ENCODE results near the gene HMGB2. TPM values are rescaled to one million over a fixed set of nuclear protein-coding genes. Genes with fewer than 3 reads are reported as not detected.

Gene HMGB2
- total RNA-seq, result 39.4 TPM
- long read RNA-seq, transcript HMGB2-201 (5 exons, 1,889 nt), result major isoform, 13 of 18 reads
- long read RNA-seq, partial matches to known transcripts, result 1 of 18 reads
- long read RNA-seq, other reads (novel, unspliced or antisense), result 2 of 18 reads

DNA sequence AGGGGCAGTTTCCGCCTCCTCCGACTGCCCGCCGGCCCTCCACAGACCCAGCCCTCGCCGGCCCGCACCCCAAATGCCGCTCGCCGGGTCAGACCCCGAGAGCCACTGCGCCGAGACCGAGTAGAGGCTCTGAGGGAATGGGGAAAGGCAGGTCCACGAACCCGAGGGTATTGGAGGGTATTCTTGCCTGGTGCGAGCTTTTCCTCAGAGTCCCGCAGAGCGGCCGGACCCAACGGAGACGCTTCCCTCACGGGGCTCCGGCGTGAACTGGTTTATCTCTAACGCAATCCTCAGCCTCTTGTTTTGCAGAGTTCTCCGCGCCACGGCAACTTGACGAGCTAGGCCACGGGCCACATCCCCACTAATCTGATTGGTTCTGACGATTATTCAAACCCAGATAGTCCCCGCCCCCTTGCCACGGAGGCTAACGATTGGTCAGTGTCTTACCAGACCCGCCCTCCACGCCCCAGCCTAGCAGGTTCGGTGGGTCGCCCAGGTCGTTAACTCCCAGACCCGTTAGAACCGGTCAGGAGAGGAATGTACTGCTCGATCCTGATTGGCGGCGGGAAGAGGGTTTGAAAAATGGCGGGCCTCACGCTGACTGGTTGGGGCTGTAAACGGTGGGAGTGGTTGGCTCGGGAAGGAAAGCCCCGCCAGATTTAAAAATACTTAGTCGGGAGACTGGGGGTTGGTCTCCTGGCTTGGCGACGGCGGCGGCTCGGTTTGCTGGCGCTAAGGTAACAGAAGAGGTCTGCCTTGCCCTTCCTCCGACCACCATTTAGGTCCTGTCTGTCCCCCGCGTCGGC, at the start of gene HMGB2:
Gene HMGB2, minus strand, starts transcription at position 274 of the 806 bp plus-strand sequence. CDS start 709 bp downstream, outside the sequence.
- TF ChIP-seq, protein P1, sequence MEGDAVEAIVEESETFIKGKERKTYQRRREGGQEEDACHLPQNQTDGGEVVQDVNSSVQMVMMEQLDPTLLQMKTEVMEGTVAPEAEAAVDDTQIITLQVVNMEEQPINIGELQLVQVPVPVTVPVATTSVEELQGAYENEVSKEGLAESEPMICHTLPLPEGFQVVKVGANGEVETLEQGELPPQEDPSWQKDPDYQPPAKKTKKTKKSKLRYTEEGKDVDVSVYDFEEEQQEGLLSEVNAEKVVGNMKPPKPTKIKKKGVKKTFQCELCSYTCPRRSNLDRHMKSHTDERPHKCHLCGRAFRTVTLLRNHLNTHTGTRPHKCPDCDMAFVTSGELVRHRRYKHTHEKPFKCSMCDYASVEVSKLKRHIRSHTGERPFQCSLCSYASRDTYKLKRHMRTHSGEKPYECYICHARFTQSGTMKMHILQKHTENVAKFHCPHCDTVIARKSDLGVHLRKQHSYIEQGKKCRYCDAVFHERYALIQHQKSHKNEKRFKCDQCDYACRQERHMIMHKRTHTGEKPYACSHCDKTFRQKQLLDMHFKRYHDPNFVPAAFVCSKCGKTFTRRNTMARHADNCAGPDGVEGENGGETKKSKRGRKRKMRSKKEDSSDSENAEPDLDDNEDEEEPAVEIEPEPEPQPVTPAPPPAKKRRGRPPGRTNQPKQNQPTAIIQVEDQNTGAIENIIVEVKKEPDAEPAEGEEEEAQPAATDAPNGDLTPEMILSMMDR (IDR thresholded peaks at IDR 0.05; ENCODE audit: borderline replicate concordance), result no peak
- H3K4me1 ChIP-seq, result peaks cover 48% of the 10 kb centered on the region
- peaks cover 31% of the 10 kb centered on the region for H3K36me3 ChIP-seq
- intact Hi-C loops (cut with micrococcal nuclease), result loop anchor here (5.0 kb wide), 1 partner anchor 38 kb away; the partner anchor contains the start of gene SAP30
- H3K9me3 ChIP-seq (replicated peaks), result no peaks in the 10 kb centered on the region
- H3K27me3 ChIP-seq (ENCODE audit: low read depth), result no peaks in the 10 kb centered on the region
- H3K27ac ChIP-seq (replicated peaks), result peak within 1 kb of the TSS; percentile 99
- peak; percentile 100 for DNase-seq
- H3K4me3 ChIP-seq, result peak within 1 kb of the TSS; percentile 94

DNA sequence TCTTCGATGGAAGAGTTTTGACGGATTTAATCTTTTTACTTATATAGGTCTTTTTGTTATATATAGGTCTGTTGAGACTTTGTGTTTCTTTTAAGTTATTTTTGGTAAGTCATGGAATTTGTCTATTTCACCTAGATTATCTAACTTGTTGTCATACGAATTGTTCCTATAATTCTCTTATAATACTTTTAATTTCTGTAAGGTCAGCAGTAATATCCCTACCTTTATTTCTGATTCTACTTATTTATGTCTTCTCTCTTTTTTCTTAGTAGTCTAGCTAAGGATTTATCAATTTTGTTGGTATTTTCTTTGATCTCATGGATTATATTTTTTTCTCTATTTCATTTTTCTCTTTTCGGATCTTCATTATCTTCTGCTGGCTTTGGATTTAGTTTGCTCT, 48.2 kb upstream of the HMGB2 start:
- no peaks in the 10 kb centered on the region for H3K27me3 ChIP-seq (ENCODE audit: low read depth)
- no peak overlapping the region for H3K27ac ChIP-seq (replicated peaks)
- H3K9me3 ChIP-seq (replicated peaks), result no peaks in the 10 kb centered on the region
- TF ChIP-seq, protein P1 (IDR thresholded peaks at IDR 0.05; ENCODE audit: borderline replicate concordance), result no peak
- H3K4me3 ChIP-seq, result no peak overlapping the region
- intact Hi-C loops (cut with micrococcal nuclease), result no loop called here
- H3K4me1 ChIP-seq, result no peaks in the 10 kb centered on the region
- DNase-seq, result no peak
- H3K36me3 ChIP-seq, result no peaks in the 10 kb centered on the region

DNA sequence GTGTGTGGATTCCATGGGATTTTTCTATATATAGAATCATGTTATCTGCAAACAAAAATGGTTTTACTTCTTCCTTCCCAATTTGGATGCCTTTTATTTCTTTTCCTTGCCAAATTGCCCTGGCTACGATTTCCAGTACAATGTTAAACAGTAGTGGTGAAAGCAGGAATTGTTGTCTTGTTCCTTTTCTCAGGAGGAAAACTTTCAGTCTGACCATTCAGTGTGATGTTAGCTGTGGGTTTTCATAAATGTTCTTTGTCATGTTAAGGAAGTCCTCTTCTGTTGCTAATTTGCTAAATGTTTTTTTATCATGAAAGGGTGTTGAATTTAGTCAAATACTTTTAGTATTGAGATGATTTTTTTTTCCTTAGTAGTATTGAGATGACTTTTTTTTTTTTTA, 47.5 kb upstream of the HMGB2 start:
- H3K36me3 ChIP-seq, result peaks cover 2% of the 10 kb centered on the region
- TF ChIP-seq, protein P1 (IDR thresholded peaks at IDR 0.05; ENCODE audit: borderline replicate concordance), result no peak
- intact Hi-C loops (cut with micrococcal nuclease), result no loop called here
- DNase-seq, result no peak
- H3K4me3 ChIP-seq, result no peak overlapping the region
- H3K4me1 ChIP-seq, result no peaks in the 10 kb centered on the region
- no peak overlapping the region for H3K27ac ChIP-seq (replicated peaks)
- no peaks in the 10 kb centered on the region for H3K9me3 ChIP-seq (replicated peaks)
- H3K27me3 ChIP-seq (ENCODE audit: low read depth), result no peaks in the 10 kb centered on the region

DNA sequence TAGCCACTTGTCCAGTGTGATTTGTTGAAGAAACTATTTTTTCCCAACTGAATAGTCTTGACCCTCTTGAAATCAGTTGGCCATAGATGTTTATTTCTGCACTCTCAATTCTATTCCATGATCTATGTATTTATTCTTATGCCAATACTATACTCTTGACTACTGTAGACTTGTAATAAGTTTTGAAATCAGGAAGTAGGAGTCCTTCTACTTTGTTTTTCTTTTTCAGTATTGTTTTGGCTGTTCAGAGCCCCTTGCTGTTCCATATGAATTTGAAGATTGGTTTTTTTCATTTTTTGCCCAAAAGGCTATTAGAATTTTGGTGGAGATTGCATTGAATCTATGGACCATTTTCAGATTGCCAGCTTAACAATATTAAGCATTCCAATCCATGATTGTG, 46.8 kb upstream of the HMGB2 start:
- Histone ChIP-seq H3K27me3 (ENCODE audit: low read depth) (no peaks in the 10 kb centered on the region), H3K4me1 (peaks cover 3% of the 10 kb centered on the region), H3K36me3 (peaks cover 8% of the 10 kb centered on the region), H3K4me3 (no peak overlapping the region), H3K27ac (replicated peaks) (no peak overlapping the region), H3K9me3 (replicated peaks) (no peaks in the 10 kb centered on the region)
- DNase-seq, result no peak
- intact Hi-C loops (cut with micrococcal nuclease), result no loop called here
- TF ChIP-seq, protein P1 (IDR thresholded peaks at IDR 0.05; ENCODE audit: borderline replicate concordance), result no peak

DNA sequence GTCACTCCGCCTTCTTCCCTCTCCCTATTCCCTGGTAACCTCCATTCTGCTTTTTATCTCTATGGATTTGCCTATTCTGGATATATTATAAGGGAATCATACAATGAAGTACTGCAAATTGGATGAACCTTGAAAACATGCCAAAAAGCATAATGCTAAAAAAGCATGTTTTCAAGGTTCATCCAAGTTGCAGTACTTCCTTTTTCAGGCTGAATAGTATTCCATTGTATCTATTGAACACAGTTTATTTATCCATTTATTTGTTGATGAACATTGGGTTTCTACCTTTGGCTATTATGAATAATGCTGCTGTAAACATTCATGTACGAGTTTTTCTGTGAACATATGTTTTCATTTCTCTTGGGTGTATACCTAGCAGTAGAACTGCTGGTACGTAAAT, 45.8 kb upstream of the HMGB2 start:
- no peak for DNase-seq
- TF ChIP-seq, protein P1 (IDR thresholded peaks at IDR 0.05; ENCODE audit: borderline replicate concordance), result no peak

More for the DNA sequence above, 45.8 kb upstream of the HMGB2 start:
- H3K4me1 ChIP-seq, result peaks cover 12% of the 10 kb centered on the region
- H3K4me3 ChIP-seq, result no peak overlapping the region
- no peaks in the 10 kb centered on the region for H3K27me3 ChIP-seq (ENCODE audit: low read depth)
- peaks cover 14% of the 10 kb centered on the region for H3K36me3 ChIP-seq
- H3K27ac ChIP-seq (replicated peaks), result no peak overlapping the region
- intact Hi-C loops (cut with micrococcal nuclease), result no loop called here
- no peaks in the 10 kb centered on the region for H3K9me3 ChIP-seq (replicated peaks)

Measured in left ventricle myocardium inferior (tissue), 1 donor.